ENCODE results near the gene MANBA. TPM values are rescaled to one million over a fixed set of nuclear protein-coding genes. Genes with fewer than 3 reads are reported as not detected.
A peak's percentile ranks its signal among the peaks of the same experiment; 100 is the strongest.

MANBA gene
- total RNA-seq, 4 donors from 2014 or later: 10.4 to 21.7 (median 15.1) TPM

DNA sequence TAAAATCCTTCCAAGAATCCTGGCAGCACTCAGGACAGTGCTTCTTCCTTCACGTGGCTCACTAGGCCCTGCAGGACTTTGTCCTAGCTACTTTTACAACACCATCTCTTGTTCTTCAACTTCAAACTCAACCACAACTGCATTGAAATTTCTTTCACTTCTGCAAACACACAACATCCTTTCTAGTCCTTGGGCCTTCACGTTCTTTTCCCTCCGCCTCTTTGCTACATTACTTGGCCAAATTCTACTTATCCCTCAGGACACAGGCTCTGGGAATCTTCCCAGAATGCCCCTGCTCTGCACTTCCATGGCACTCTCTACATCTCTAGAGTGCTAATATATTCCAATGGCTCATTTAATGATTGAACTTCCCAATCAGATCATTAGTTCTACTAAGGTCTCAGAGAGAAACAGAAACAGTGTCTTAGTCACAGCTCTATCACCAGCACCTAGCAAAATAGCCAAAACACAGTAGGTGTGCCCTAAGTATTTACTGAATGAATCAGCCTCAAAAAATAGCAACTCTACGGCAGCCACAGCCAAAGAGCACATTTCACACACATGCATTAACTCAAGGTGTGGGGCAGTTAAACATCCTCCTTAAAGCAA is 73.3 kb downstream of the MANBA start:
- peak overlapping the region in 1 of 4 donors; percentile 29 for H3K27ac ChIP-seq
- peaks cover 0 to 24% (median 5%) of the 10 kb centered on the region in 3 donors for H3K4me1 ChIP-seq
- no peak for DNase-seq
- no peak overlapping the region for H3K4me3 ChIP-seq
- H3K27me3 ChIP-seq: no peaks in the 10 kb centered on the region
- 52 to 62% methylated on average over 4 of the region's 4 CpGs for WGBS, 2 donors
- intact Hi-C loops (cut with DNase I): no loop called here
- TF ChIP-seq, protein P1, sequence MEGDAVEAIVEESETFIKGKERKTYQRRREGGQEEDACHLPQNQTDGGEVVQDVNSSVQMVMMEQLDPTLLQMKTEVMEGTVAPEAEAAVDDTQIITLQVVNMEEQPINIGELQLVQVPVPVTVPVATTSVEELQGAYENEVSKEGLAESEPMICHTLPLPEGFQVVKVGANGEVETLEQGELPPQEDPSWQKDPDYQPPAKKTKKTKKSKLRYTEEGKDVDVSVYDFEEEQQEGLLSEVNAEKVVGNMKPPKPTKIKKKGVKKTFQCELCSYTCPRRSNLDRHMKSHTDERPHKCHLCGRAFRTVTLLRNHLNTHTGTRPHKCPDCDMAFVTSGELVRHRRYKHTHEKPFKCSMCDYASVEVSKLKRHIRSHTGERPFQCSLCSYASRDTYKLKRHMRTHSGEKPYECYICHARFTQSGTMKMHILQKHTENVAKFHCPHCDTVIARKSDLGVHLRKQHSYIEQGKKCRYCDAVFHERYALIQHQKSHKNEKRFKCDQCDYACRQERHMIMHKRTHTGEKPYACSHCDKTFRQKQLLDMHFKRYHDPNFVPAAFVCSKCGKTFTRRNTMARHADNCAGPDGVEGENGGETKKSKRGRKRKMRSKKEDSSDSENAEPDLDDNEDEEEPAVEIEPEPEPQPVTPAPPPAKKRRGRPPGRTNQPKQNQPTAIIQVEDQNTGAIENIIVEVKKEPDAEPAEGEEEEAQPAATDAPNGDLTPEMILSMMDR (IDR thresholded peaks at IDR 0.05): no peak
- no peak for TF ChIP-seq POLR2A (IDR thresholded peaks at IDR 0.05)
- no peaks in the 10 kb centered on the region for H3K9me3 ChIP-seq
- H3K36me3 ChIP-seq: peaks cover 0 to 23% (median 0%) of the 10 kb centered on the region in 3 donors

DNA sequence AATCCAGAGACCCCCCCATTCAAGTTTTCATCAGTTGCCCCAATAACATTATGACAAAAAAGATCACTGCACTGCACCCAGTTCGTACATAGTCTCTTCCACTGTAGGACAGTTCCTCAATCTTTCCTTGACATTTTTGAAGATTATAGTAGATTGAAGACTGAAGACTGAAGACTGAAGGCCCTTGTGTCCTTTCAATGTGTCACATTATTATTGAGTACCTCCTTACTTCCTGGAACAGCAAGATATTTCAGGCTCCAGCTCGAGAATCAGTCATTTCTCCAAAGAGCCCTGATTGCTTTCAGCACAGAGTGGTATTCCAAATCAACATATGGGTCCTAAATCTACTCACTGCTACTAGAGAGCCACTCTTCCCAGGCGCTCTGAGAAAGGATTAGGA is 75.0 kb downstream of the MANBA start:
- Histone ChIP-seq H3K4me1 (peaks cover 0 to 24% (median 5%) of the 10 kb centered on the region in 3 donors), H3K9me3 (no peaks in the 10 kb centered on the region), H3K27ac (no peak overlapping the region), H3K4me3 (no peak overlapping the region), H3K27me3 (no peaks in the 10 kb centered on the region), H3K36me3 (peaks cover 0 to 28% (median 0%) of the 10 kb centered on the region in 3 donors)
- 85 to 98% methylated on average over 3 of the region's 3 CpGs for WGBS, 2 donors
- TF ChIP-seq, protein P1 (IDR thresholded peaks at IDR 0.05): no peak
- no peak for TF ChIP-seq POLR2A (IDR thresholded peaks at IDR 0.05)
- intact Hi-C loops (cut with DNase I): no loop called here
- no peak for DNase-seq

DNA sequence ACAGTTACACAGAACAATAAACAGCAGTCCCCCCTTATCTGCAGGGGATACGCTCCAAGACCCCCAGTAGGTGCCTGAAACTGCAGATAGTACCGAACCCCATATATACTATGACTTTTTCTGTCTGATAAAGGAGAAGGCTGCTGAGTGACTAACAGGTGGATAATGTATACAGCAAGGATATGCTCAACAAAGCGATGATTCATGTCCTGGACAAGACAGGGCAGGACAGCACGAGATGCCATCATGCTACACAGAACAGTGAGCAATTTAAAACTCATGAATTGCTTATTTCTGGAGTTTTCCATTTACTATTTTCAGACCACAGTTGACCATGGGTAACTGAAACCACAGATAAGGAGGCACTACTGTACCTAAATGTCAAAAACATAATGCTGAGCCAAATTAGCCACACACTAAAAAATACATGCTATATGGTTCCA is 76.1 kb downstream of the MANBA start:
- WGBS, 2 donors: 27 to 31% methylated on average over 4 of the region's 4 CpGs
- intact Hi-C loops (cut with DNase I): no loop called here

DNA sequence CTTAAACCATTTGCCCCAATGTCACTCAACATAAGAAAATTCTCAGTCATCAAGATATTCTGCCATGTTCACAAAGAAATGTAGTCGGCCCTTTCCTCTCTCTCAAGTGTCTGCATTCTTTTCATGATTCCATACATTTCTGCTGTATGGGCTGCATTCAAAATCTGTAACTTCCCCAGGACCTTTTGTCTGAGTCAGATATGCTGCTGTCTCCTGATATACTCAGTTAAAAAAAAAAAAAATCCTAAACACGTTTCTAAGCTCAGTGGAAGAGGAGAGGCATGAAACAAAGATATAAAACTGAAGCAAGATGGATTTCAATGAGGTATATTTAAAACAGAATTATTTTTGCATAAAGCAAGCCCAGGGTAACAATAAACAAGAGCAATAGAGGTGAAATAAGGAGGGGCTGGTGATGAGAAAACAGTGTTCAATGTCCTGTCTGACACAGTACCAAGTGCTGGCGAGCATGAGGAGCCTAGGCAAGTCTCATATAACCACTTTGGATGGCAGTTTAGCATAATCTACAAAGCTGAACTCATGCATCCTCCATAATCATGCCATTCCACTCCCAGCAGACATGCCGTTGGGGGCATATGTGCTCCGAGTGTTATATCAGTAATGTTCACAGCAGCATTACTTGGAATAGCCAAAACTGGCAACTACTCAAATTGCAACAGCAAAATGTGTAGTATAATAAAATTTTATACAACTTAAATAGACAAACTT is 76.7 kb downstream of the MANBA start:
- Histone ChIP-seq H3K4me3 (no peak overlapping the region), H3K4me1 (peaks cover 0 to 26% (median 5%) of the 10 kb centered on the region in 3 donors), H3K27ac (no peak overlapping the region), H3K9me3 (no peaks in the 10 kb centered on the region), H3K36me3 (peaks cover 0 to 16% (median 0%) of the 10 kb centered on the region in 3 donors), H3K27me3 (no peaks in the 10 kb centered on the region)
- intact Hi-C loops (cut with DNase I): no loop called here
- no peak for DNase-seq
- TF ChIP-seq POLR2A (IDR thresholded peaks at IDR 0.05): no peak
- TF ChIP-seq, protein P1 (IDR thresholded peaks at IDR 0.05): no peak
- WGBS, 2 donors: 54 to 67% methylated on average over 5 of the region's 5 CpGs

More for the DNA sequence above, 76.1 kb downstream of the MANBA start:
- no peak overlapping the region for H3K4me3 ChIP-seq
- peaks cover 0 to 24% (median 5%) of the 10 kb centered on the region in 3 donors for H3K4me1 ChIP-seq
- no peak for DNase-seq
- H3K9me3 ChIP-seq: no peaks in the 10 kb centered on the region
- no peaks in the 10 kb centered on the region for H3K27me3 ChIP-seq
- H3K27ac ChIP-seq: no peak overlapping the region
- no peak for TF ChIP-seq POLR2A (IDR thresholded peaks at IDR 0.05)
- TF ChIP-seq, protein P1 (IDR thresholded peaks at IDR 0.05): no peak
- H3K36me3 ChIP-seq: peaks cover 0 to 19% (median 0%) of the 10 kb centered on the region in 3 donors

DNA sequence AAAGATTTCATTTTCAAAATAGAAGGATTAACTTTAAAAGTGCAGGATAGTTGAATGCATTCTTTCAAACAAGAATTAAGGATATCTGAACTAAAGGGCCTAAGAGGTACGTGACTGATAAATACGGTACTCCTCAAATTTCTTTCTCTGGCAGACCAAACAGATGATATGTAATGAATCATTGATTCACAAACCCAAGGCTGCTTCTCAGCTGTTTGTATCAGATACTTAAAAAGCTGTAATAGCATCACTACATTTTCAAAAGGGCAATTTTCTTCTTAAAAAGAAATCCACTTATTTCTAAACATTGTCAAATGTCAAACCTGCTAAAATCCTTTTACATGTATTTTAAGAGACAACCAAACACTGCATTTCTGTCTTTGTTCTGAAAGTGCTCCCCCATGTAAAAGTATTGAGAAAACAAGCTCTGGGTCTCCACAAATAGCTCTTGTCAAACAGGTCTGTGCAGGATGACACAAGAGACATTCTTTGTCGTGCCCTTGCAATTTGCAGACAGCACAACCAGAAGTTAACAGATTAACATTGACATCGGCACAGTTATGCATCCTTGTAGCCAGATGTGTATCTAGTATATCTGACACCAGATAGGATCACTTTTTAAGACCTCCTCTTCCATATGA is 82.0 kb downstream of the MANBA start:
- TF ChIP-seq POLR2A (IDR thresholded peaks at IDR 0.05): no peak
- TF ChIP-seq, protein P1 (IDR thresholded peaks at IDR 0.05): no peak
- Histone ChIP-seq H3K9me3 (no peaks in the 10 kb centered on the region), H3K36me3 (peaks cover 0 to 7% (median 0%) of the 10 kb centered on the region in 3 donors), H3K4me3 (no peak overlapping the region), H3K27me3 (no peaks in the 10 kb centered on the region), H3K27ac (no peak overlapping the region), H3K4me1 (peaks cover 0 to 6% (median 0%) of the 10 kb centered on the region in 3 donors)
- no peak for DNase-seq
- intact Hi-C loops (cut with DNase I): no loop called here
- 38 to 55% methylated on average over 4 of the region's 4 CpGs for WGBS, 2 donors

All from esophagus squamous epithelium (tissue), 5 donors.